Activated T-cell treated with anti-CD3 and anti-CD28 coated beads, Interleukin-2, amount 50 U/mL, for 48 hours (primary cell): ENCODE results near the gene PLA2G2C.

Experiments used
- DNase-seq, 2 experiments: peaks; one replicate each; pipeline ENCODE4 v3.0.0-alpha.2; 2020

The PLA2G2C gene

GRCh38 chr1:20202166-20202565 lies 15.8 kb upstream of the PLA2G2C start:
- DNase-seq: no peak

GRCh38 chr1:20200966-20201365 lies 14.6 kb upstream of the PLA2G2C start:
- DNase-seq: no peak

GRCh38 chr1:20199840-20200239 lies 13.5 kb upstream of the PLA2G2C start:
- DNase-seq: no peak

GRCh38 chr1:20199403-20199802 lies 13.1 kb upstream of the PLA2G2C start:
- DNase-seq: no peak

GRCh38 chr1:20198918-20199317 lies 12.6 kb upstream of the PLA2G2C start:
- no peak for DNase-seq

- DNase-seq: no peak
These were observed 12.0 kb upstream of the PLA2G2C start for GRCh38 chr1:20198296-20198695.

GRCh38 chr1:20197329-20197791 lies 11.0 kb upstream of the PLA2G2C start:
- DNase-seq: no peak

- no peak for DNase-seq
These were observed 9.1 kb upstream of the PLA2G2C start for GRCh38 chr1:20195462-20195780.

GRCh38 chr1:20194757-20195461 lies 8.6 kb upstream of the PLA2G2C start:
- DNase-seq: peak; percentile 85 to 89

GRCh38 chr1:20194224-20194623 lies 7.9 kb upstream of the PLA2G2C start:
- DNase-seq: no peak

GRCh38 chr1:20192871-20193411 lies 6.6 kb upstream of the PLA2G2C start:
- no peak for DNase-seq

GRCh38 chr1:20192364-20192763 lies 6.0 kb upstream of the PLA2G2C start:
- DNase-seq: no peak

- no peak for DNase-seq
These were observed 5.0 kb upstream of the PLA2G2C start for GRCh38 chr1:20191266-20191825.

- DNase-seq: no peak
These were observed 4.2 kb upstream of the PLA2G2C start for GRCh38 chr1:20190256-20191160.

GRCh38 chr1:20189664-20190063 lies 3.3 kb upstream of the PLA2G2C start:
- DNase-seq: no peak

GRCh38 chr1:20188455-20188817 lies 2.1 kb upstream of the PLA2G2C start:
- DNase-seq: no peak

- no peak for DNase-seq
These were observed 1.6 kb upstream of the PLA2G2C start for GRCh38 chr1:20187813-20188454.

GRCh38 chr1:20187103-20187812 lies 940 bp upstream of the PLA2G2C start:
- DNase-seq: peak; percentile 71 to 73

- peak; percentile 77 to 80 for DNase-seq
These were observed 1.1 kb downstream of the PLA2G2C start for GRCh38 chr1:20184997-20185833.

- DNase-seq: no peak
These were observed 1.8 kb downstream of the PLA2G2C start for GRCh38 chr1:20184481-20184900.

- DNase-seq: no peak
These were observed 2.6 kb downstream of the PLA2G2C start for GRCh38 chr1:20183616-20184271.
